Activated T-helper 2 cell treated with anti-CD3 and anti-CD28 coated beads, Interferon-gamma antibody, Interleukin-2, Interleukin-4, amounts not matched to agents 10 μg/mL and 5 μg/mL and 100 μg/mL, durations not matched to agents 14 hours and 24 hours and 36 hours (primary cell): ENCODE data around the gene PPM1L. TPM values are rescaled to one million over a fixed set of nuclear protein-coding genes. Genes with fewer than 3 reads are reported as not detected.

Experiments used
- DNase-seq: peaks from one replicate; pipeline ENCODE4 v3.0.0; 2021; ENCODE audit warnings: low spot score
- H3K27ac Mint-ChIP-seq: one replicate; pipeline ENCODE4 v1.8.0; 2021; ENCODE audit warnings: mixed read lengths
- H3K27me3 Mint-ChIP-seq: one replicate; pipeline ENCODE4 v1.8.0; 2021; ENCODE audit warnings: low read depth, mixed read lengths
- H3K36me3 Mint-ChIP-seq: one replicate; pipeline ENCODE4 v1.8.0; 2021; ENCODE audit warnings: low read depth, mixed read lengths
- H3K4me1 Mint-ChIP-seq: one replicate; pipeline ENCODE4 v1.8.0; 2021; ENCODE audit warnings: low read depth, mixed read lengths
- H3K4me3 Mint-ChIP-seq: one replicate; pipeline ENCODE4 v1.8.0; 2021; ENCODE audit warnings: low read depth, mild to moderate bottlenecking, moderate library complexity, mixed read lengths
- H3K9me3 Mint-ChIP-seq: one replicate; pipeline ENCODE4 v1.8.0; 2021; ENCODE audit warnings: mixed read lengths
- intact Hi-C: fragments of 100-400 bp; cut with micrococcal nuclease; formaldehyde crosslinking; loops from one replicate; pipeline ENCODE4 v1.15.1; 2023
- total RNA-seq: library from RNA; stranded (reverse); gene quantifications from 2 replicates; pipeline ENCODE4 v1.2.3, GENCODE V29; 2022

Gene PPM1L
- total RNA-seq, 1 donor from 2014 or later: 2.6 TPM

GRCh38 chr3:161070980-161071663 is 315.1 kb downstream of the PPM1L start:
- peaks cover 31% of the 10 kb centered on the region for H3K4me1 Mint-ChIP-seq
- intact Hi-C loops: loop anchor here (1.0 to 10.0 kb wide), 3 partner anchors 7 to 266 kb away; no protein-coding TSS in a partner anchor

GRCh38 chr3:161072211-161072621 is 316.2 kb downstream of the PPM1L start:
- intact Hi-C loops: loop anchor here (5.0 to 10.0 kb wide), 2 partner anchors 35 to 267 kb away; no protein-coding TSS in a partner anchor
- peaks cover 32% of the 10 kb centered on the region for H3K27me3 Mint-ChIP-seq
- H3K4me3 Mint-ChIP-seq: no peak overlapping the region
- no peaks in the 10 kb centered on the region for H3K36me3 Mint-ChIP-seq
- peaks cover 35% of the 10 kb centered on the region for H3K4me1 Mint-ChIP-seq
- no peaks in the 10 kb centered on the region for H3K9me3 Mint-ChIP-seq
- no peak overlapping the region for H3K27ac Mint-ChIP-seq
- no peak for DNase-seq

More at GRCh38 chr3:161070980-161071663, 315.1 kb downstream of the PPM1L start:
- Mint-ChIP-seq H3K4me3 (no peak overlapping the region), H3K27me3 (peaks cover 25% of the 10 kb centered on the region), H3K9me3 (no peaks in the 10 kb centered on the region), H3K36me3 (no peaks in the 10 kb centered on the region), H3K27ac (no peak overlapping the region)
- DNase-seq: no peak

- Mint-ChIP-seq H3K36me3 (no peaks in the 10 kb centered on the region), H3K27me3 (peaks cover 30% of the 10 kb centered on the region), H3K27ac (no peak overlapping the region), H3K9me3 (no peaks in the 10 kb centered on the region), H3K4me3 (no peak overlapping the region), H3K4me1 (peaks cover 34% of the 10 kb centered on the region)
- intact Hi-C loops: loop anchor here (5.0 to 10.0 kb wide), 2 partner anchors 35 to 268 kb away; no protein-coding TSS in a partner anchor
- DNase-seq: no peak
These were observed 316.7 kb downstream of the PPM1L start for GRCh38 chr3:161072751-161073150.

GRCh38 chr3:161073181-161073580 is 317.1 kb downstream of the PPM1L start:
- Mint-ChIP-seq H3K4me1 (peaks cover 36% of the 10 kb centered on the region), H3K4me3 (no peak overlapping the region), H3K27me3 (peaks cover 33% of the 10 kb centered on the region), H3K36me3 (no peaks in the 10 kb centered on the region), H3K9me3 (no peaks in the 10 kb centered on the region), H3K27ac (no peak overlapping the region)
- DNase-seq: no peak
- intact Hi-C loops: loop anchor here (5.0 to 10.0 kb wide), 2 partner anchors 36 to 268 kb away; no protein-coding TSS in a partner anchor

GRCh38 chr3:161081633-161082032 is 325.6 kb downstream of the PPM1L start:
- Mint-ChIP-seq H3K27me3 (peaks cover 26% of the 10 kb centered on the region), H3K36me3 (no peaks in the 10 kb centered on the region), H3K4me1 (peaks cover 24% of the 10 kb centered on the region), H3K4me3 (no peak overlapping the region), H3K27ac (no peak overlapping the region), H3K9me3 (no peaks in the 10 kb centered on the region)
- no peak for DNase-seq
- intact Hi-C loops: no loop called here

GRCh38 chr3:161082063-161082462 is 326.0 kb downstream of the PPM1L start:
- Mint-ChIP-seq H3K27me3 (peaks cover 22% of the 10 kb centered on the region), H3K27ac (no peak overlapping the region), H3K4me3 (no peak overlapping the region), H3K4me1 (peaks cover 21% of the 10 kb centered on the region), H3K9me3 (no peaks in the 10 kb centered on the region), H3K36me3 (no peaks in the 10 kb centered on the region)
- DNase-seq: no peak
- intact Hi-C loops: no loop called here

GRCh38 chr3:161083131-161083530 is 327.1 kb downstream of the PPM1L start:
- Mint-ChIP-seq H3K4me1 (peaks cover 12% of the 10 kb centered on the region), H3K36me3 (no peaks in the 10 kb centered on the region), H3K27me3 (peaks cover 18% of the 10 kb centered on the region), H3K27ac (no peak overlapping the region), H3K9me3 (no peaks in the 10 kb centered on the region), H3K4me3 (no peak overlapping the region)
- DNase-seq: no peak
- intact Hi-C loops: no loop called here

- H3K36me3 Mint-ChIP-seq: no peaks in the 10 kb centered on the region
- H3K27me3 Mint-ChIP-seq: peaks cover 19% of the 10 kb centered on the region
- DNase-seq: no peak
- intact Hi-C loops: no loop called here
- H3K4me3 Mint-ChIP-seq: no peak overlapping the region
- H3K4me1 Mint-ChIP-seq: peaks cover 12% of the 10 kb centered on the region
- no peak overlapping the region for H3K27ac Mint-ChIP-seq
- H3K9me3 Mint-ChIP-seq: no peaks in the 10 kb centered on the region
These were observed 328.2 kb downstream of the PPM1L start for GRCh38 chr3:161084277-161084676.

- no peak for DNase-seq
- no peaks in the 10 kb centered on the region for H3K4me1 Mint-ChIP-seq
- peaks cover 6% of the 10 kb centered on the region for H3K27me3 Mint-ChIP-seq
- no peaks in the 10 kb centered on the region for H3K9me3 Mint-ChIP-seq
- H3K36me3 Mint-ChIP-seq: no peaks in the 10 kb centered on the region
- no peak overlapping the region for H3K27ac Mint-ChIP-seq
- H3K4me3 Mint-ChIP-seq: no peak overlapping the region
- intact Hi-C loops: no loop called here
These were observed 337.9 kb downstream of the PPM1L start for GRCh38 chr3:161093895-161094294.

GRCh38 chr3:161096771-161097367 is 340.8 kb downstream of the PPM1L start:
- DNase-seq: no peak
- Mint-ChIP-seq H3K4me3 (no peak overlapping the region), H3K4me1 (no peaks in the 10 kb centered on the region), H3K36me3 (no peaks in the 10 kb centered on the region), H3K27me3 (peaks cover 9% of the 10 kb centered on the region), H3K9me3 (no peaks in the 10 kb centered on the region), H3K27ac (no peak overlapping the region)
- intact Hi-C loops: loop anchor here (5.0 kb wide), 2 partner anchors 175 to 325 kb away; no protein-coding TSS in a partner anchor

- intact Hi-C loops: no loop called here
- H3K9me3 Mint-ChIP-seq: no peaks in the 10 kb centered on the region
- H3K27ac Mint-ChIP-seq: no peak overlapping the region
- DNase-seq: no peak
- no peaks in the 10 kb centered on the region for H3K36me3 Mint-ChIP-seq
- H3K27me3 Mint-ChIP-seq: peaks cover 34% of the 10 kb centered on the region
- H3K4me3 Mint-ChIP-seq: no peak overlapping the region
- peaks cover 6% of the 10 kb centered on the region for H3K4me1 Mint-ChIP-seq
These were observed 345.0 kb downstream of the PPM1L start for GRCh38 chr3:161100994-161101393.

GRCh38 chr3:161101609-161102008 is 345.6 kb downstream of the PPM1L start:
- DNase-seq: no peak
- H3K9me3 Mint-ChIP-seq: no peaks in the 10 kb centered on the region
- H3K36me3 Mint-ChIP-seq: no peaks in the 10 kb centered on the region
- peaks cover 6% of the 10 kb centered on the region for H3K4me1 Mint-ChIP-seq
- H3K27me3 Mint-ChIP-seq: peaks cover 34% of the 10 kb centered on the region
- no peak overlapping the region for H3K4me3 Mint-ChIP-seq
- intact Hi-C loops: no loop called here
- H3K27ac Mint-ChIP-seq: no peak overlapping the region

- DNase-seq: no peak
- Mint-ChIP-seq H3K36me3 (no peaks in the 10 kb centered on the region), H3K4me1 (peaks cover 9% of the 10 kb centered on the region), H3K27ac (no peak overlapping the region), H3K27me3 (peaks cover 40% of the 10 kb centered on the region), H3K4me3 (no peak overlapping the region), H3K9me3 (no peaks in the 10 kb centered on the region)
- intact Hi-C loops: no loop called here
These were observed 347.9 kb downstream of the PPM1L start for GRCh38 chr3:161103776-161104385.
